Upper lobe of left lung (tissue), 6 donors: Measurements from ENCODE around the gene ACER2. TPM values are rescaled to one million over a fixed set of nuclear protein-coding genes. Genes with fewer than 3 reads are reported as not detected.
"Not testable (repeated sequence)": the region's sequence is repeated elsewhere in the genome, so short reads cannot be mapped to it uniquely, and the experiment has no call there.

Experiments used
- ATAC-seq, 2 donors: fragments of 200-7000 bp; cut with Tn5 transposase; one replicate each; pipeline ENCODE4 v1.9.1; 2022; ENCODE audit warnings: mild to moderate bottlenecking in 2 of 2, moderate library complexity in 2 of 2; ENCODE audit not compliant: low FRiP score in 2 of 2
- DNase-seq, 2 donors: peaks; one replicate each; pipeline ENCODE4 v3.0.0-alpha.2; 2019 to 2020
- H3K27ac ChIP-seq, 4 donors: fragments of 200-600 bp; sonication (generic); one replicate each; pipeline ENCODE4 v1.5.1; 2016 to 2019
- H3K27me3 ChIP-seq, 4 donors: fragments of 200-600 bp; sonication (generic); one replicate each; pipeline ENCODE4 v1.5.1; 2017 to 2019
- H3K36me3 ChIP-seq, 4 donors: fragments of 200-600 bp; sonication (generic); one replicate each; pipeline ENCODE4 v1.5.1; 2016 to 2019
- H3K4me1 ChIP-seq, 4 donors: fragments of 200-600 bp; sonication (generic); one replicate each; pipeline ENCODE4 v1.5.1; 2018 to 2019
- H3K4me3 ChIP-seq, 4 donors: fragments of 200-600 bp; sonication (generic); one replicate each; pipeline ENCODE4 v1.5.1; 2017 to 2019; ENCODE audit warnings: mild to moderate bottlenecking in 2 of 4, moderate library complexity in 1 of 4
- H3K9me3 ChIP-seq, 4 donors: fragments of 200-600 bp; sonication (generic); one replicate each; pipeline ENCODE4 v1.5.1; 2018 to 2019
- EP300 ChIP-seq, 4 donors: sonication (generic); formaldehyde crosslinking; IDR thresholded peaks; one replicate each; pipeline ENCODE4 v1.5.1; 2017; ENCODE audit warnings: antibody characterized with exemption in 4 of 4, control low read depth in 2 of 4
- POLR2A ChIP-seq, 4 donors: fragments of 450-650 bp; IDR thresholded peaks; one replicate each; pipeline ENCODE4 v1.5.1; 2016 to 2017; ENCODE audit warnings: antibody characterized with exemption in 4 of 4, mild to moderate bottlenecking in 2 of 4
- POLR2AphosphoS5 ChIP-seq, 2 donors: sonication (generic); formaldehyde crosslinking; IDR thresholded peaks; one replicate each; pipeline ENCODE4 v1.5.1; 2017; ENCODE audit warnings: antibody characterized with exemption in 2 of 2
- WGBS, 2 donors: methylation state at CpG; one replicate each; pipeline ENCODE4 v1.1.5; 2017 to 2018; 5-methylcytosine and 5-hydroxymethylcytosine counted together
- total RNA-seq, 6 donors: library from RNA; depleted of rRNA in 4 of 6; stranded (reverse); fragments of >200 nt in 4 of 6; gene quantifications; one replicate each; pipeline versions ENCODE4 v1.1.0 to v1.2.1, GENCODE V29; 2016 to 2021
- TF ChIP-seq, protein P1 (sequence below), 6 experiments: fragments of 450-650 bp in 4 of 6; fragments of 200-600 bp in 2 of 6; sonication (generic) in 2 of 6; IDR thresholded peaks; one replicate each; pipeline ENCODE4 v1.5.1; 2016 to 2019; ENCODE audit warnings: antibody characterized with exemption in 6 of 6
- donor health status: DM: no; HTN: no; CAD: no; lungs with moderate emphysema.
- donor health status: DM: no; HTN: yes; CAD: no; lungs with severe emphysema.

Gene ACER2
- total RNA-seq, 6 donors from 2014 or later = 3.2 to 9.4 (median 4.5) TPM

DNA sequence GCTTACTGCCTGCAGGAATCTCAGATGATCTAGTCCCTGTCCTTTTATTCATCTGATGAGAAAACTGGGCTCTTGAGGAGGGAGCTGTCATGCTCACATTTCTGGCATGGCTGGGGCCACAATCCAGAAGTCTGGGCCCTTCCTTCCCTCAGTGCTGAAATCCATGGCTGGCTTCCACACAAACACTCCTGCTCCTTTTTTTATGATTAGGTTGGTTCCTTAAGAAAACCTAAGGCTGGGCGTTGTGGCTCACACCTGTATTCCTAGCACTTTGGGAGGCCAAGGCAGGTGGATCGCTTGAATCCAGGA lies 1.3 kb downstream of the ACER2 start:
- no peak overlapping the region for H3K27ac ChIP-seq
- ATAC-seq = no peak
- no peak for DNase-seq
- peak overlapping the region in 2 of 4 donors; percentile 72 to 90 for H3K4me3 ChIP-seq
- H3K36me3 ChIP-seq = no peaks in the 10 kb centered on the region
- peaks cover 4 to 13% (median 8%) of the 10 kb centered on the region in 4 donors for H3K4me1 ChIP-seq
- H3K27me3 ChIP-seq = no peaks in the 10 kb centered on the region
- TF ChIP-seq POLR2A (IDR thresholded peaks at IDR 0.05) = no peak
- TF ChIP-seq EP300 (IDR thresholded peaks at IDR 0.05) = no peak
- TF ChIP-seq, protein P1, sequence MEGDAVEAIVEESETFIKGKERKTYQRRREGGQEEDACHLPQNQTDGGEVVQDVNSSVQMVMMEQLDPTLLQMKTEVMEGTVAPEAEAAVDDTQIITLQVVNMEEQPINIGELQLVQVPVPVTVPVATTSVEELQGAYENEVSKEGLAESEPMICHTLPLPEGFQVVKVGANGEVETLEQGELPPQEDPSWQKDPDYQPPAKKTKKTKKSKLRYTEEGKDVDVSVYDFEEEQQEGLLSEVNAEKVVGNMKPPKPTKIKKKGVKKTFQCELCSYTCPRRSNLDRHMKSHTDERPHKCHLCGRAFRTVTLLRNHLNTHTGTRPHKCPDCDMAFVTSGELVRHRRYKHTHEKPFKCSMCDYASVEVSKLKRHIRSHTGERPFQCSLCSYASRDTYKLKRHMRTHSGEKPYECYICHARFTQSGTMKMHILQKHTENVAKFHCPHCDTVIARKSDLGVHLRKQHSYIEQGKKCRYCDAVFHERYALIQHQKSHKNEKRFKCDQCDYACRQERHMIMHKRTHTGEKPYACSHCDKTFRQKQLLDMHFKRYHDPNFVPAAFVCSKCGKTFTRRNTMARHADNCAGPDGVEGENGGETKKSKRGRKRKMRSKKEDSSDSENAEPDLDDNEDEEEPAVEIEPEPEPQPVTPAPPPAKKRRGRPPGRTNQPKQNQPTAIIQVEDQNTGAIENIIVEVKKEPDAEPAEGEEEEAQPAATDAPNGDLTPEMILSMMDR (IDR thresholded peaks at IDR 0.05) = no peak
- no peak for TF ChIP-seq POLR2AphosphoS5 (IDR thresholded peaks at IDR 0.05)
- WGBS, 2 donors = 94 to 100% methylated on average over 2 of the region's 2 CpGs
- no peaks in the 10 kb centered on the region for H3K9me3 ChIP-seq

DNA sequence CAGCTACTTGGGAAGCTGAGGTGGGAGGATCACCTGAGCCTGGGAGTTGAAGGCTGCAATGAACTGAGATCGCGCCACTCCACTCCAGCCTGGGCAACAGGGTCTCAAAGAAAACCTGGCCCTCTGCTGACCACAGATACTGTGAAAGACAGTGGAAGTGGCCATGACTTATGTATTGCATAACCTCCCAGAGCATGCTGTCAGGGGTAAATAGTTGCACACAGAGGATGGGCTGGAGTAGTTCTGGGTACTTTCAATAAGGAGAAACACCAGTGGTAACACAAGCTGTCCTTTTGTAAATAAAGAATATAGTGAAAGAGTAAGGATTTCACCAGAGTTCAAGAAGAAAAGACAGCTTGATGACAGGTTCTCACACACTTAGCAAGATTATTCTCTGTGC lies 1.8 kb downstream of the ACER2 start:
- H3K27ac ChIP-seq = no peak overlapping the region
- no peak for ATAC-seq

DNA sequence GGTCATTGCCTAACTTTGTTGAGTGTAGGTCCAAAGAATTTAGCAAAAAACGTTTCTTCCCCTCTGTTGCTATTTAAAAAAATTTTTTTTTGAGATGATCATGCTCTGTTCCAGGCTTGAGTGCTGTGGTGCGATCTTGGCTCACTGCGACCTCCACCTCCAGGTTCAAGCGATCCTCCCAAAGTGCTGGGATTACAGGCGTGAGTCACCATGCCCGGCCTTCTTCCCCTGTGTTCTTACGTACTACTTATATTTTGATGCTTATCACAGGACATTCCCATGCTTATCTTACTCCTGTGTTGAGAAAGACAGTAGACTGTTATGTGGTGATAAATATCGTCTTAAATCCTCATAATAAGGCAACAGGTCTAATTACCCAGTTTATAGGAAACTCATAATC lies 2.5 kb downstream of the ACER2 start:
- ATAC-seq = peak in 1 of 2 donors; percentile 31
- no peaks in the 10 kb centered on the region for H3K27me3 ChIP-seq
- DNase-seq = no peak
- no peaks in the 10 kb centered on the region for H3K36me3 ChIP-seq
- TF ChIP-seq, protein P1 (IDR thresholded peaks at IDR 0.05) = no peak
- TF ChIP-seq EP300 (IDR thresholded peaks at IDR 0.05) (no peak), POLR2AphosphoS5 (IDR thresholded peaks at IDR 0.05) (no peak), POLR2A (IDR thresholded peaks at IDR 0.05) (no peak)
- H3K27ac ChIP-seq = no peak overlapping the region
- no peak overlapping the region for H3K4me3 ChIP-seq
- H3K4me1 ChIP-seq = peaks cover 4 to 13% (median 8%) of the 10 kb centered on the region in 4 donors
- H3K9me3 ChIP-seq = no peaks in the 10 kb centered on the region
- WGBS, 2 donors = 95 to 96% methylated on average over 8 of the region's 8 CpGs

More for the DNA sequence above, 1.8 kb downstream of the ACER2 start:
- Histone ChIP-seq H3K9me3 (no peaks in the 10 kb centered on the region), H3K4me1 (peaks cover 4 to 13% (median 8%) of the 10 kb centered on the region in 4 donors), H3K36me3 (no peaks in the 10 kb centered on the region), H3K27me3 (no peaks in the 10 kb centered on the region), H3K4me3 (no peak overlapping the region)
- TF ChIP-seq POLR2AphosphoS5 (IDR thresholded peaks at IDR 0.05) = no peak
- TF ChIP-seq, protein P1 (IDR thresholded peaks at IDR 0.05) = no peak
- TF ChIP-seq POLR2A (IDR thresholded peaks at IDR 0.05) = no peak
- no peak for TF ChIP-seq EP300 (IDR thresholded peaks at IDR 0.05)
- no peak for DNase-seq
- 100% methylated on average over 2 of the region's 2 CpGs for WGBS, 2 donors

DNA sequence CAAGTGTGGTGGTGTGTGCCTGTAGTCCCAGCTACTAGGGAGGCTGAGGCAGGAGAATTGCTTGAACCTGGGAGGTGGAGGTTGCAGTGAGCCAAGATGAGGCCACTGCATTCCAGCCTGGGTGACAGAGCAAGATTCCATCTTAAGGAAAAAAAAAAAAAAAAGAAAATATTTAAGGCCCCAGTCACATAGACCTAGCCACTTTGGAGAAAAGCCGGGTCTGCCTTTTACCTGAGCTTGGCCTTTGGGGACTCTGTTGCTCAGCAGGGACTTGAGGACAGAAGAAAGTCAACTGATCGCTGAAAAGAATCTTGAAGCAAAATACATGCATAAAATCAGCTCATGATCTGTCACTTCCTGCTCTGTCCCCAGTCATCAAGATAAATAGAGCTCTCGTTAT lies 4.6 kb downstream of the ACER2 start:
- H3K27ac ChIP-seq, H3K27me3 ChIP-seq, DNase-seq, H3K9me3 ChIP-seq, H3K4me1 ChIP-seq, H3K36me3 ChIP-seq, ATAC-seq, H3K4me3 ChIP-seq: not testable (repeated sequence)
- WGBS, 2 donors = 72 to 88% methylated on average over 3 of the region's 3 CpGs

DNA sequence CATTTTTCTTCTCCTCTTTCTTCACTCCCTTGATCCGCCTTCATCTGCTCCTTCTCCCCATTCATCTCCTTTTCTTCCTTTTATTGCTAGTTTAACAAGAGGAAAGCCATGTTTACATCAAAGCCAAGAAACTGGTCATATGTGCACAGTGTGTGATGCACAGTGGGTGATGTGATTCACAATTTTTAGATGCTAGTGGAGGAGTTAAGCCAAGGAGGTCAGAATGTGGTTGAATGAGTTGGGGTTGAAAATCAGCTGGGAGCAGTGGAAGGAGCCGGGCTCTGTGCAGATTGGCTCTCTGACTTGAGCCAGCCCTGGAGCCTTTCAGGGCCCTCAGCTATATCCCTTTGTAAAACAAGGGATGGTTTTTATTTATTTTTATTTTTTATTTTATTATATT lies 7.3 kb downstream of the ACER2 start:
- TF ChIP-seq POLR2A (IDR thresholded peaks at IDR 0.05) = no peak
- TF ChIP-seq, protein P1 (IDR thresholded peaks at IDR 0.05) = no peak
- no peak for TF ChIP-seq POLR2AphosphoS5 (IDR thresholded peaks at IDR 0.05)
- no peak for TF ChIP-seq EP300 (IDR thresholded peaks at IDR 0.05)
- Histone ChIP-seq H3K4me3 (no peak overlapping the region), H3K4me1 (no peaks in the 10 kb centered on the region), H3K36me3 (no peaks in the 10 kb centered on the region), H3K27ac (no peak overlapping the region), H3K9me3 (no peaks in the 10 kb centered on the region), H3K27me3 (no peaks in the 10 kb centered on the region)
- DNase-seq (no peak), ATAC-seq (no peak)
- 93% methylated on average over 2 of the region's 2 CpGs for WGBS, 2 donors
